KOPT-K1 (cell line): ENCODE data around the gene HERPUD2.
"Not testable (repeated sequence)": the region's sequence is repeated elsewhere in the genome, so short reads cannot be mapped to it uniquely, and the experiment has no call there.

Source experiments
- H3K27ac ChIP-seq: fragments of 200-600 bp; sonication (generic); 2 replicates; pipeline ENCODE4 v1.5.1; 2016; ENCODE audit warnings: antibody characterized with exemption, mild to moderate bottlenecking, low read depth, low read length; ENCODE audit not compliant: poor library complexity, severe bottlenecking
- H3K36me3 ChIP-seq: fragments of 200-600 bp; sonication (generic); 2 replicates; pipeline ENCODE4 v1.5.1; 2017; ENCODE audit warnings: antibody characterized with exemption, mild to moderate bottlenecking, low read length, moderate library complexity; ENCODE audit not compliant: insufficient read depth
- H3K9me3 ChIP-seq: fragments of 200-600 bp; sonication (generic); 2 replicates; pipeline ENCODE4 v1.5.1; 2017; ENCODE audit warnings: antibody characterized with exemption, low read length, mild to moderate bottlenecking; ENCODE audit not compliant: insufficient read depth, poor library complexity, severe bottlenecking

Gene HERPUD2

GRCh38 chr7:35624299-35625186, 70.4 kb downstream of the HERPUD2 start:
- H3K9me3 ChIP-seq = no peaks in the 10 kb centered on the region
- no peak overlapping the region for H3K27ac ChIP-seq
- peaks cover 8% of the 10 kb centered on the region for H3K36me3 ChIP-seq

- H3K27ac ChIP-seq = no peak overlapping the region
- H3K9me3 ChIP-seq = no peaks in the 10 kb centered on the region
- peaks cover under 1% of the 10 kb centered on the region; the same call in 1 of the 2 replicates for H3K36me3 ChIP-seq
Measured at GRCh38 chr7:35623381-35623780, 71.6 kb downstream of the HERPUD2 start.

GRCh38 chr7:35619863-35620262, 75.1 kb downstream of the HERPUD2 start:
- no peak overlapping the region for H3K27ac ChIP-seq
- H3K36me3 ChIP-seq = no peaks in the 10 kb centered on the region
- no peaks in the 10 kb centered on the region for H3K9me3 ChIP-seq

GRCh38 chr7:35617041-35617440, 77.9 kb downstream of the HERPUD2 start:
- no peaks in the 10 kb centered on the region for H3K9me3 ChIP-seq
- H3K27ac ChIP-seq = no peak overlapping the region
- no peaks in the 10 kb centered on the region for H3K36me3 ChIP-seq

GRCh38 chr7:35613150-35613549, 81.8 kb downstream of the HERPUD2 start:
- no peaks in the 10 kb centered on the region for H3K36me3 ChIP-seq
- H3K27ac ChIP-seq = no peak overlapping the region
- H3K9me3 ChIP-seq = no peaks in the 10 kb centered on the region

- H3K36me3 ChIP-seq = no peaks in the 10 kb centered on the region
- H3K27ac ChIP-seq = no peak overlapping the region
- H3K9me3 ChIP-seq = no peaks in the 10 kb centered on the region
Measured at GRCh38 chr7:35605760-35606159, 89.2 kb downstream of the HERPUD2 start.

- no peaks in the 10 kb centered on the region for H3K36me3 ChIP-seq
- no peaks in the 10 kb centered on the region for H3K9me3 ChIP-seq
- no peak overlapping the region for H3K27ac ChIP-seq
Measured at GRCh38 chr7:35604595-35604994, 90.3 kb downstream of the HERPUD2 start.

GRCh38 chr7:35599645-35600044, 95.3 kb downstream of the HERPUD2 start:
- Histone ChIP-seq H3K9me3 (no peaks in the 10 kb centered on the region), H3K27ac (no peak overlapping the region), H3K36me3 (no peaks in the 10 kb centered on the region)

GRCh38 chr7:35599061-35599460, 95.9 kb downstream of the HERPUD2 start:
- no peak overlapping the region for H3K27ac ChIP-seq
- H3K9me3 ChIP-seq = no peaks in the 10 kb centered on the region
- no peaks in the 10 kb centered on the region for H3K36me3 ChIP-seq

- no peaks in the 10 kb centered on the region for H3K36me3 ChIP-seq
- no peak overlapping the region for H3K27ac ChIP-seq
- H3K9me3 ChIP-seq = no peaks in the 10 kb centered on the region
Measured at GRCh38 chr7:35596061-35596460, 98.9 kb downstream of the HERPUD2 start.

GRCh38 chr7:35593899-35594298, 101.0 kb downstream of the HERPUD2 start:
- Histone ChIP-seq H3K27ac (no peak overlapping the region), H3K36me3 (no peaks in the 10 kb centered on the region), H3K9me3 (no peaks in the 10 kb centered on the region)

- Histone ChIP-seq H3K36me3 (no peaks in the 10 kb centered on the region), H3K27ac (no peak overlapping the region), H3K9me3 (no peaks in the 10 kb centered on the region)
Measured at GRCh38 chr7:35588647-35589046, 106.3 kb downstream of the HERPUD2 start.

- no peaks in the 10 kb centered on the region for H3K36me3 ChIP-seq
- H3K27ac ChIP-seq = no peak overlapping the region
- H3K9me3 ChIP-seq = no peaks in the 10 kb centered on the region
Measured at GRCh38 chr7:35584990-35585389, 109.9 kb downstream of the HERPUD2 start.

GRCh38 chr7:35584533-35584932, 110.4 kb downstream of the HERPUD2 start:
- H3K9me3 ChIP-seq, H3K36me3 ChIP-seq, H3K27ac ChIP-seq: not testable (repeated sequence)
